OCI-LY3 (cell line): ENCODE data around the gene CMTM4.

ENCODE experiments used
- H2AFZ ChIP-seq: fragments of 200-600, 300-600 bp; shearing (Covaris generic); 2 replicates; pipeline ENCODE4 v1.6.0; 2014; ENCODE audit warnings: antibody characterized with exemption, low read depth, low read length
- H3K27ac ChIP-seq: fragments of 200-600, 300-600 bp; sonication (generic); 2 replicates; pipeline ENCODE4 v1.5.1; 2014; ENCODE audit warnings: mild to moderate bottlenecking, low read length, moderate library complexity, mixed read lengths
- H3K27me3 ChIP-seq: fragments of 200-600, 300-600 bp; sonication (generic); 2 replicates; pipeline ENCODE4 v1.6.1; 2014; ENCODE audit warnings: low read depth, low read length, mixed read lengths
- H3K36me3 ChIP-seq: fragments of 200-600, 300-600 bp; sonication (generic); replicated peaks from 2 replicates; pipeline ENCODE3; 2014; ENCODE audit warnings: low read depth, low read length, mixed read lengths
- H3K4me1 ChIP-seq: fragments of 300-600, 200-600 bp; sonication (generic); 2 replicates; pipeline ENCODE4 v1.6.1; 2014; ENCODE audit warnings: low read length, mixed read lengths
- H3K4me2 ChIP-seq: fragments of 200-600, 300-600 bp; sonication (generic); 2 replicates; pipeline ENCODE4 v1.6.1; 2014; ENCODE audit warnings: low read length, mixed read lengths
- H3K4me3 ChIP-seq: fragments of 300-600, 200-600 bp; sonication (generic); 2 replicates; pipeline ENCODE4 v1.5.1; 2014; ENCODE audit warnings: antibody characterized with exemption, mild to moderate bottlenecking, low read length, moderate library complexity
- H3K79me2 ChIP-seq: fragments of 300-600, 200-600 bp; shearing (Covaris generic); 2 replicates; pipeline ENCODE4 v1.6.1; 2014; ENCODE audit warnings: mild to moderate bottlenecking, low read length, mixed read lengths
- H3K9ac ChIP-seq: fragments of 300-600, 200-600 bp; shearing (Covaris generic); 2 replicates; pipeline ENCODE4 v1.6.0; 2014; ENCODE audit warnings: mild to moderate bottlenecking, low read length, moderate library complexity
- H3K9me3 ChIP-seq: fragments of 200-600, 300-600 bp; shearing (Covaris generic); 2 replicates; pipeline ENCODE4 v1.6.1; 2014; ENCODE audit warnings: low read length, mixed read lengths; ENCODE audit not compliant: insufficient read depth
- H4K20me1 ChIP-seq: fragments of 200-600, 300-600 bp; sonication (generic); 2 replicates; pipeline ENCODE4 v1.6.1; 2016; ENCODE audit warnings: low read length, mixed read lengths; ENCODE audit not compliant: insufficient read depth
- CTCF ChIP-seq: fragments of 200-600, 300-600 bp; sonication (generic); IDR thresholded peaks from 2 replicates; pipeline ENCODE4 v1.5.1; 2014; ENCODE audit warnings: antibody characterized with exemption, low read length, low read depth
- EZH2phosphoT487 ChIP-seq: fragments of 200-600 bp; shearing (Covaris generic); IDR thresholded peaks from 2 replicates; pipeline ENCODE4 v1.6.1; 2018; ENCODE audit warnings: antibody characterized with exemption, mixed run types, low read depth

The CMTM4 gene

GRCh38 chr16:66651474-66651765 is 45.1 kb downstream of the CMTM4 start:
- Histone ChIP-seq H3K27ac (no peak overlapping the region), H3K79me2 (no peaks in the 10 kb centered on the region), H3K4me1 (peaks cover 9% of the 10 kb centered on the region), H2AFZ (peak overlapping the region; percentile 44), H4K20me1 (no peaks in the 10 kb centered on the region), H3K4me2 (peak overlapping the region; percentile 61), H3K36me3 (no peaks in the 10 kb centered on the region), H3K27me3 (no peaks in the 10 kb centered on the region), H3K9me3 (no peaks in the 10 kb centered on the region), H3K9ac (no peak overlapping the region), H3K4me3 (peak overlapping the region; percentile 62)
- TF ChIP-seq CTCF (no peak), EZH2phosphoT487 (no peak)

- peak overlapping the region; percentile 62 for H3K4me3 ChIP-seq
These were observed 45.7 kb downstream of the CMTM4 start for GRCh38 chr16:66650707-66651473.

GRCh38 chr16:66649636-66650205 is 46.8 kb downstream of the CMTM4 start:
- Histone ChIP-seq H3K4me3 (no peak overlapping the region), H3K9me3 (no peaks in the 10 kb centered on the region), H4K20me1 (no peaks in the 10 kb centered on the region), H3K4me2 (no peak overlapping the region), H3K9ac (no peak overlapping the region), H2AFZ (no peak overlapping the region), H3K27me3 (no peaks in the 10 kb centered on the region), H3K4me1 (peaks cover 9% of the 10 kb centered on the region), H3K79me2 (no peaks in the 10 kb centered on the region), H3K36me3 (no peaks in the 10 kb centered on the region), H3K27ac (no peak overlapping the region)
- no peak for TF ChIP-seq EZH2phosphoT487
- TF ChIP-seq CTCF = no peak

More at GRCh38 chr16:66650707-66651473, 45.7 kb downstream of the CMTM4 start:
- Histone ChIP-seq H3K4me2 (peak overlapping the region; percentile 61), H3K27me3 (no peaks in the 10 kb centered on the region), H3K9me3 (no peaks in the 10 kb centered on the region), H3K9ac (no peak overlapping the region), H3K27ac (no peak overlapping the region), H2AFZ (peak overlapping the region; percentile 44), H3K36me3 (no peaks in the 10 kb centered on the region), H3K79me2 (no peaks in the 10 kb centered on the region), H4K20me1 (no peaks in the 10 kb centered on the region), H3K4me1 (peaks cover 9% of the 10 kb centered on the region)
- TF ChIP-seq CTCF (peak; percentile 86), EZH2phosphoT487 (no peak)

- no peaks in the 10 kb centered on the region for H3K36me3 ChIP-seq
- H3K4me1 ChIP-seq = peaks cover 9% of the 10 kb centered on the region
- no peak overlapping the region for H3K27ac ChIP-seq
- H3K4me3 ChIP-seq = no peak overlapping the region
- H3K9me3 ChIP-seq = no peaks in the 10 kb centered on the region
- H2AFZ ChIP-seq = no peak overlapping the region
- no peaks in the 10 kb centered on the region for H4K20me1 ChIP-seq
- H3K4me2 ChIP-seq = no peak overlapping the region
- no peaks in the 10 kb centered on the region for H3K27me3 ChIP-seq
- no peak for TF ChIP-seq EZH2phosphoT487
- TF ChIP-seq CTCF = no peak
- H3K79me2 ChIP-seq = no peaks in the 10 kb centered on the region
- no peak overlapping the region for H3K9ac ChIP-seq
These were observed 47.4 kb downstream of the CMTM4 start for GRCh38 chr16:66649167-66649566.
